GM12892 (cell line): ENCODE results near the gene HBEGF.

Experiments
- POLR2A ChIP-seq: IDR thresholded peaks from 2 replicates; pipeline ENCODE4 v1.6.1; 2011; ENCODE audit warnings: low read depth, low read length, control low read depth
- POLR2AphosphoS5 ChIP-seq: IDR thresholded peaks from 2 replicates; pipeline ENCODE4 v1.6.1; 2011; ENCODE audit warnings: low read depth, low read length, control low read depth

DNA sequence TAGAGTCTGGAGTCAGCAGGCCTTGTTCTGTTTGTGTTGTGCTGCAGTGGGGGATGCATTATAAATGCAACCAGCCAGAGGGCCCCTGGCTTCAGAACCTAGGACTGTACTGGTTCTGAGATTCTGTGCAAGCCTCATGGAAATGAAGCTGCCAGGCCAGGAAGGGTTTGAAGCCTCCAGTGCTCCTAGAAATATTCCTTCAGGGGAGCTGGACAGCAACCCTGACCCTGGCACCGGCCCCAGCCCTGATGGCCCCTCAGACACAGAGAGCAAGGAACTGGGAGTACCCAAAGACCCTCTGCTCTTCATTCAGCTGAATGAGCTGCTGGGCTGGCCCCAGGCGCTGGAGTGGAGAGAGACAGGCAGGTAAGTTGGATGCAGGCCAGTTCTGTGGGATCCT is 13.7 kb upstream of the HBEGF start, which contains the start of gene SLC4A9:
- TF ChIP-seq POLR2A (no peak), POLR2AphosphoS5 (no peak)
